NT2/D1 (cell line): ENCODE measurements around the gene GALNT1.

ENCODE experiments used
- SUZ12 ChIP-seq: IDR thresholded peaks from 2 replicates; pipeline ENCODE4 v1.6.1; 2011; ENCODE audit not compliant: insufficient read length, insufficient read depth; ENCODE audit errors: extremely low read depth
- YY1 ChIP-seq: IDR thresholded peaks from 2 replicates; pipeline ENCODE4 v1.6.1; 2011; ENCODE audit not compliant: insufficient read length, insufficient read depth
- ZNF274 ChIP-seq: IDR thresholded peaks from 2 replicates; pipeline ENCODE4 v1.6.1; 2011; ENCODE audit warnings: mild to moderate bottlenecking, low read depth, low read length

- TF ChIP-seq YY1: no peak
- TF ChIP-seq ZNF274: no peak
- no peak for TF ChIP-seq SUZ12
Observed at GRCh38 chr18:35746826-35747339, 165.3 kb downstream of the GALNT1 start.
